Stomach (tissue), 9 donors: ENCODE results near the gene IL1RL2. TPM values are rescaled to one million over a fixed set of nuclear protein-coding genes. Genes with fewer than 3 reads are reported as not detected.

ENCODE experiments used
- DNase-seq, 2 donors: peaks; one replicate each; pipeline versions ENCODE4 v3.0.0 to v3.0.0-alpha.2; 2013 to 2019
- H3K27ac ChIP-seq, 5 donors: fragments of 200-600 bp in 4 of 5; sonication (generic) in 4 of 5; one replicate each; pipeline ENCODE4 v1.5.1; 2013 to 2019; ENCODE audit warnings: mild to moderate bottlenecking in 1 of 5, moderate library complexity in 1 of 5
- H3K27me3 ChIP-seq, 3 donors: fragments of 200-600 bp; sonication (generic); one replicate each; pipeline ENCODE4 v1.5.1; 2017 to 2019; ENCODE audit warnings: mixed run types in 1 of 3
- H3K36me3 ChIP-seq, 4 donors: fragments of 200-600 bp; sonication (generic); 1 replicate in 3 of 4; 2 replicates in 1 of 4; pipeline ENCODE4 v1.5.1; 2016 to 2019
- H3K4me1 ChIP-seq, 4 donors: fragments of 200-600 bp; sonication (generic); one replicate each; pipeline ENCODE4 v1.5.1; 2016 to 2019
- H3K4me3 ChIP-seq, 4 donors: fragments of 200-600 bp; sonication (generic) in 3 of 4; one replicate each; pipeline ENCODE4 v1.5.1; 2016 to 2019; ENCODE audit warnings: mild to moderate bottlenecking in 1 of 4
- H3K9me3 ChIP-seq, 4 donors: fragments of 200-600 bp; sonication (generic); one replicate each; pipeline ENCODE4 v1.5.1; 2016 to 2019
- CTCF ChIP-seq, 7 experiments: fragments of 450-650 bp in 4 of 7; fragments of 200-600 bp in 3 of 7; sonication (generic) in 3 of 7; IDR thresholded peaks; one replicate each; pipeline ENCODE4 v1.5.1; 2016 to 2019; ENCODE audit warnings: antibody characterized with exemption in 7 of 7, control low read depth in 2 of 7, mild to moderate bottlenecking in 1 of 7
- EP300 ChIP-seq: sonication (generic); formaldehyde crosslinking; IDR thresholded peaks from one replicate; pipeline ENCODE4 v1.6.1; 2017; ENCODE audit warnings: antibody characterized with exemption
- POLR2A ChIP-seq, 4 donors: fragments of 450-650 bp; IDR thresholded peaks; one replicate each; pipeline ENCODE4 v1.6.1; 2016; ENCODE audit warnings: antibody characterized with exemption in 4 of 4, control low read depth in 2 of 4, mild to moderate bottlenecking in 1 of 4, moderate library complexity in 1 of 4
- POLR2AphosphoS5 ChIP-seq, 3 donors: sonication (generic); formaldehyde crosslinking; IDR thresholded peaks; one replicate each; pipeline ENCODE4 v1.6.1; 2016; ENCODE audit warnings: antibody characterized with exemption in 3 of 3
- WGBS, 5 donors: extraction: QIAGEN DNeasy Blood & Tissue Kit in 3 of 5; methylation state at CpG; one replicate each; pipeline versions ENCODE4 v1.1.5 to v1.1.7; 2013 to 2018; 5-methylcytosine and 5-hydroxymethylcytosine counted together
- intact Hi-C: fragments of 100-400 bp; cut with DNase I; formaldehyde crosslinking; loops from one replicate; pipeline ENCODE4 v1.15.1; 2023; ENCODE audit warnings: low total_unique reads
- polyA plus RNA-seq, 3 donors: library from polyadenylated mRNA; stranded (reverse); fragments of 200-250 nt; gene quantifications; one replicate each; pipeline ENCODE4 v1.2.3, GENCODE V29; 2013
- total RNA-seq, 5 donors: library from RNA; depleted of rRNA; stranded (reverse); fragments of >200 nt; gene quantifications; one replicate each; pipeline versions ENCODE4 v1.1.0 to v1.2.3, GENCODE V29; 2014 to 2016
- donor health status: healthy with polysubstance abuse.
- donor health status: Bipolar disorder and iron deficiency.
- donor health status: healthy.

IL1RL2 gene
- total and polyA plus RNA-seq, 8 donors: 0.61 to 4.3 (median 2.4) TPM; not detected in 2

- Histone ChIP-seq H3K36me3 (no peaks in the 10 kb centered on the region), H3K4me1 (peaks cover 2 to 15% (median 8%) of the 10 kb centered on the region in 4 donors), H3K27ac (no peak overlapping the region), H3K9me3 (no peaks in the 10 kb centered on the region), H3K27me3 (peaks cover 0 to 2% (median 1%) of the 10 kb centered on the region in 3 donors), H3K4me3 (no peak overlapping the region)
- 74 to 89% (median 83%) methylated on average over 22 to 27 of the region's 27 CpGs for WGBS, 5 donors
- intact Hi-C loops: no loop called here
- DNase-seq: no peak
- TF ChIP-seq EP300 (no peak), POLR2AphosphoS5 (IDR thresholded peaks at IDR 0.05) (no peak), POLR2A (IDR thresholded peaks at IDR 0.05) (no peak), CTCF (IDR thresholded peaks at IDR 0.05) (no peak)
Observed at GRCh38 chr2:102245266-102246151, 58.7 kb downstream of the IL1RL2 start.

- Histone ChIP-seq H3K27ac (peak overlapping the region in 1 of 5 donors; percentile 67), H3K36me3 (no peaks in the 10 kb centered on the region), H3K4me1 (peaks cover 0 to 28% (median 9%) of the 10 kb centered on the region in 4 donors), H3K9me3 (no peaks in the 10 kb centered on the region), H3K4me3 (peak overlapping the region in 3 of 4 donors; percentile 45 to 49 (median 48)), H3K27me3 (peaks cover 0 to 12% (median 5%) of the 10 kb centered on the region in 3 donors)
- WGBS, 5 donors: 84 to 91% (median 85%) methylated on average over 25 to 37 of the region's 37 CpGs
- no peak for DNase-seq
- TF ChIP-seq EP300 (no peak), POLR2A (IDR thresholded peaks at IDR 0.05) (no peak), POLR2AphosphoS5 (IDR thresholded peaks at IDR 0.05) (no peak), CTCF (IDR thresholded peaks at IDR 0.05) (no peak)
- intact Hi-C loops: loop anchor here (10.0 kb wide), 1 partner anchor 194 kb away; no protein-coding TSS in a partner anchor
Observed at GRCh38 chr2:102250278-102250821, 63.5 kb downstream of the IL1RL2 start.

DNA sequence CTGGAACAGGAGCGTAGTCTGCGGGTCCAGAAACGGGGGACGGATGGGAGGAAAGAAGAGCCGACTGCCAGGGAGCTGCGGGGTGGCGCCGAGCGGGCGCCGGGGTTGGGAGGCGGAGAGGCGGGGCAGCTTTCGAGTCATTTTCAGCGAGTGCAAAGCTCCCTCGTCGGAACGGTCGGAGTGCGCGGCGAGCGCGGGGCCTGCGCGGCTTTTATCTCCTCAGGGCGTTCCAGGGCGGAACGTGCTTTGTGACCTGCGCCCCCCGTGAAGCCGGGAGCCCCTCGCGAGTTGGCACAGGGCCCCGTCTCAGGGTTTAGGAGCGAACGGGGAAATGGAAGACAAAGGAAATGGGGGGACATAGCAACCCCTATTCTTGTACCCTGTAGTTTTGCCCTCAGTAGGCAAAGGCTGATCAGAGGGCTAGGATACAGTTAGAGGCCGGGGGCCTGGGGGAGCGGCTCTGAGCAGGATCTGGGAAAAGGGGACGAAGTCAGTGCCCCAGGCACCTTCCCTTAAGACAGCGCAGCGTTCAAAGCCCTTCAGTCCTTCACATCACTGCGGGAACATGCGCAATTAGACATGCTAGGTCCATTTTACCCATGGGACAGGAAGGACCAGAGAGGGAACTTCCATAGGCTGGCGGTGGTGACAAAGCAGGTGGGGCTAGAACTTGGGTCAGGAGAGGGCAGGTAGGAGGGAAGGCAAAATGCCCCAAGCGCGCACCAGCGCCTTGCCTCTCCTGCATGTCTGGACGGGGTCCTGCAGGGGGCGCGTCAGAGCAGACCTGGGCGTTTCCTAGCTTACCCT is 64.4 kb downstream of the IL1RL2 start:
- H3K27ac ChIP-seq: peak overlapping the region in 3 of 5 donors; percentile 38 to 67 (median 47)
- no peaks in the 10 kb centered on the region for H3K9me3 ChIP-seq
- TF ChIP-seq CTCF (IDR thresholded peaks at IDR 0.05): peak in 3 of 7 experiments; percentile 37 to 54 (median 46)
- no peak for TF ChIP-seq EP300
- H3K27me3 ChIP-seq: peaks cover 0 to 12% (median 5%) of the 10 kb centered on the region in 3 donors
- intact Hi-C loops: loop anchor here (10.0 kb wide), 1 partner anchor 194 kb away; no protein-coding TSS in a partner anchor
- peak; percentile 56 to 78 for DNase-seq
- H3K36me3 ChIP-seq: no peaks in the 10 kb centered on the region
- H3K4me3 ChIP-seq: peak overlapping the region; percentile 41 to 49 (median 46)
- peaks cover 0 to 31% (median 9%) of the 10 kb centered on the region in 4 donors for H3K4me1 ChIP-seq
- 6 to 20% (median 8%) methylated on average over 40 to 52 of the region's 52 CpGs for WGBS, 5 donors

GRCh38 chr2:102251849-102252203 is 65.0 kb downstream of the IL1RL2 start:
- DNase-seq: no peak
- Histone ChIP-seq H3K36me3 (no peaks in the 10 kb centered on the region), H3K27ac (no peak overlapping the region), H3K9me3 (no peaks in the 10 kb centered on the region), H3K4me1 (peaks cover 0 to 37% (median 11%) of the 10 kb centered on the region in 4 donors), H3K27me3 (peaks cover 0 to 12% (median 5%) of the 10 kb centered on the region in 3 donors), H3K4me3 (no peak overlapping the region)
- TF ChIP-seq CTCF (IDR thresholded peaks at IDR 0.05) (peak in 1 of 7 experiments; percentile 6), POLR2A (IDR thresholded peaks at IDR 0.05) (no peak), POLR2AphosphoS5 (IDR thresholded peaks at IDR 0.05) (no peak), EP300 (no peak)
- intact Hi-C loops: loop anchor here (10.0 kb wide), 1 partner anchor 193 kb away; no protein-coding TSS in a partner anchor
- 21 to 65% (median 29%) methylated on average over 1 of the region's 1 CpG for WGBS, 5 donors
